Neuronal stem cell (in vitro differentiated cells): ENCODE measurements around the gene CDC42BPG.

Experiments used
- DNase-seq: peaks from one replicate; pipeline ENCODE4 v3.0.0-alpha.2; 2013; ENCODE audit warnings: low spot score
- H2AFZ ChIP-seq: one replicate; pipeline ENCODE4 v1.6.1; 2013; ENCODE audit warnings: mild to moderate bottlenecking, low read length, inconsistent platforms
- H2AK5ac ChIP-seq: 2 replicates; pipeline ENCODE4 v1.6.1; 2013; ENCODE audit warnings: low read depth, mild to moderate bottlenecking, inconsistent platforms, low read length, moderate library complexity, mixed read lengths
- H2BK120ac ChIP-seq: 2 replicates; pipeline ENCODE4 v1.6.1; 2013; ENCODE audit warnings: low read depth, mild to moderate bottlenecking, inconsistent platforms, low read length, moderate library complexity, mixed read lengths
- H2BK12ac ChIP-seq: one replicate; pipeline ENCODE4 v1.6.1; 2013; ENCODE audit warnings: low read length, inconsistent platforms
- H2BK15ac ChIP-seq: 2 replicates; pipeline ENCODE4 v1.6.1; 2013; ENCODE audit warnings: mild to moderate bottlenecking, low read length, inconsistent platforms, mixed read lengths
- H2BK5ac ChIP-seq: one replicate; pipeline ENCODE4 v1.6.1; 2013; ENCODE audit warnings: inconsistent platforms, mild to moderate bottlenecking, low read length, moderate library complexity
- H3K14ac ChIP-seq: one replicate; pipeline ENCODE4 v1.6.1; 2013; ENCODE audit warnings: low read length, inconsistent platforms
- H3K18ac ChIP-seq: 2 replicates; pipeline ENCODE4 v1.6.1; 2013; ENCODE audit warnings: low read length, inconsistent platforms
- H3K23ac ChIP-seq: 2 replicates; pipeline ENCODE4 v1.6.1; 2013; ENCODE audit warnings: low read depth, mild to moderate bottlenecking, mixed read lengths, low read length, inconsistent platforms; ENCODE audit not compliant: poor library complexity
- H3K27ac ChIP-seq: replicated peaks from 3 replicates; pipeline ENCODE4 v1.5.1; 2013; ENCODE audit warnings: low read length, inconsistent platforms
- H3K27me3 ChIP-seq, 3 experiments: 2 replicates each; pipeline ENCODE4 v1.6.1; 2013; ENCODE audit warnings: low read length in 3 of 3, mild to moderate bottlenecking in 2 of 3, inconsistent platforms in 1 of 3, low read depth in 1 of 3, mixed read lengths in 1 of 3, moderate library complexity in 1 of 3; ENCODE audit not compliant: control insufficient read depth in 3 of 3, insufficient read depth in 3 of 3
- H3K36me3 ChIP-seq, 2 donors: replicated peaks in 1 of 2; 2 replicates each; pipeline ENCODE4 v1.6.1; 2013; ENCODE audit warnings: low read length in 2 of 2; ENCODE audit not compliant: control insufficient read depth in 2 of 2, insufficient read depth in 2 of 2
- H3K4ac ChIP-seq: 2 replicates; pipeline ENCODE4 v1.6.1; 2013; ENCODE audit warnings: inconsistent platforms, mild to moderate bottlenecking, low read length, moderate library complexity
- H3K4me1 ChIP-seq, 2 donors: 1 replicate in 1 of 2; 2 replicates in 1 of 2; pipeline ENCODE4 v1.6.1; 2013; ENCODE audit warnings: low read length in 2 of 2, low read depth in 1 of 2; ENCODE audit not compliant: control insufficient read depth in 2 of 2, insufficient read depth in 1 of 2
- H3K4me2 ChIP-seq: one replicate; pipeline ENCODE4 v1.6.1; 2013; ENCODE audit warnings: mild to moderate bottlenecking, low read length, inconsistent platforms; ENCODE audit not compliant: insufficient read depth, poor library complexity, severe bottlenecking
- H3K4me3 ChIP-seq, 2 donors: 2 replicates each; pipeline ENCODE4 v1.5.1; 2013; ENCODE audit warnings: low read length in 2 of 2, mild to moderate bottlenecking in 2 of 2, inconsistent platforms in 1 of 2, moderate library complexity in 1 of 2
- H3K79me1 ChIP-seq: one replicate; pipeline ENCODE4 v1.6.1; 2013; ENCODE audit warnings: low read depth, mild to moderate bottlenecking, inconsistent platforms, low read length, moderate library complexity
- H3K9ac ChIP-seq: one replicate; pipeline ENCODE4 v1.6.1; 2013; ENCODE audit warnings: mild to moderate bottlenecking, low read depth, low read length, inconsistent platforms; ENCODE audit not compliant: poor library complexity
- H3K9me3 ChIP-seq, 2 donors: replicated peaks in 1 of 2; 2 replicates each; pipeline versions ENCODE3 to v1.6.1; 2013; ENCODE audit warnings: low read length in 2 of 2, mild to moderate bottlenecking in 2 of 2, inconsistent platforms in 1 of 2, low read depth in 1 of 2, mixed read lengths in 1 of 2, moderate library complexity in 1 of 2; ENCODE audit not compliant: control insufficient read depth in 2 of 2, insufficient read depth in 1 of 2
- H4K8ac ChIP-seq: one replicate; pipeline ENCODE4 v1.6.1; 2013; ENCODE audit warnings: low read depth, mild to moderate bottlenecking, inconsistent platforms, low read length, moderate library complexity
- H4K91ac ChIP-seq: one replicate; pipeline ENCODE4 v1.6.1; 2013; ENCODE audit warnings: low read length, low read depth, mild to moderate bottlenecking, inconsistent platforms; ENCODE audit not compliant: poor library complexity
- WGBS, 2 donors: extraction: QIAGEN DNeasy Blood & Tissue Kit; methylation state at CpG; one replicate each; pipeline ENCODE4 v1.1.7; 2013; ENCODE audit warnings: missing lambda C conversion rate in 2 of 2, mixed read lengths in 1 of 2; ENCODE audit not compliant: insufficient read length in 2 of 2, insufficient replicate concordance in 1 of 2; ENCODE audit errors: extremely low coverage in 2 of 2; 5-methylcytosine and 5-hydroxymethylcytosine counted together

Gene CDC42BPG

DNA sequence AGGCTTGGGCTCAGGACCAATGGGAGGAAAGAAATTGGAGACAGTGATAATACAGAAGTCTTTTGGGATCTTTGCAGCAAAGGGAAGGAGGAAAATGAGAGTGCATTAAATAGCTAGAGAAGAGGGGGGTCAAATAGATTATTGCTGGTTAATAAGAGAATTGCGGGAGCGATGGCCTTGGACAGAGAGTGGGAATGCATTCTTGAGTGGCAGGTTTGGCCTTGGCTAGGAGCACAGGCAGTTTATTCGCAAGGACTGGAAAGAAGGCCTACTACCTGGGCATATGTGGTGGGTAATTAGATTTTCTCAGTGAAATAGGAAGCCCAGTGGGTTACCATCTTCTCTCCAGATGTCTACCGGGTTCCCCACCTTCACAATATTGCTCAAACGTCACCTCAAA is 30.6 kb downstream of the CDC42BPG start:
- peaks cover 0 to 6% of the 10 kb centered on the region in 2 donors for H3K36me3 ChIP-seq

DNA sequence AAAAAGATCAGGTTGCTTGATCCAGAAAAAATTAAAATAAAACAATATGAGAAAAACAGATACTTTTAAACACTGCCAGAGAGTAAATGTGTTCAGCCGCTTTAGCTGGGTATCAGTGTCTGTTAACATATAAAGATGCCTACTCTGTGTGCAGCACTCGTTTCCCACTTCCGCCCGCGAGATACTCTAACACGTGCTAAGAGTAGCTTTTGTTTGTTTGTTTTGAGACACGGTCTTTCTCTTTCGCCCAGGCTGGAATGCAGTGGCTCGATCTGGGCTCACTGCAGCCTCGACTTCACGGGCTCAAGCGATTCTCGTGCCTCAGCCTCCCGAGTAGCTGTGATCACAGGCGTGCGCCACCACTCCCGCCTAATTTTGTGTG is 33.6 kb downstream of the CDC42BPG start:
- Histone ChIP-seq H2AK5ac (no peak overlapping the region), H2AFZ (peak overlapping the region; percentile 96), H3K9me3 (no peaks in the 10 kb centered on the region), H3K23ac (no peak overlapping the region), H3K27ac (no peak overlapping the region), H3K36me3 (peaks cover 19 to 32% of the 10 kb centered on the region in 2 donors), H3K18ac (no peak overlapping the region), H3K79me1 (peaks cover 4% of the 10 kb centered on the region), H2BK15ac (no peak overlapping the region), H3K9ac (no peak overlapping the region), H3K4me2 (peak overlapping the region; percentile 45), H3K4ac (no peak overlapping the region), H3K4me1 (peaks cover 5 to 7% of the 10 kb centered on the region in 2 donors), H2BK12ac (no peak overlapping the region), H3K27me3 (peaks cover 0 to 7% (median 0%) of the 10 kb centered on the region in 3 experiments), H4K91ac (no peak overlapping the region), H2BK5ac (no peak overlapping the region), H3K14ac (no peak overlapping the region), H3K4me3 (peak overlapping the region in 1 of 2 donors; percentile 93), H2BK120ac (no peak overlapping the region), H4K8ac (no peak overlapping the region)
- no peak for DNase-seq
- WGBS, 2 donors, result no CpG with 5 or more reads among the region's 17 CpGs

More for the DNA sequence above, 30.6 kb downstream of the CDC42BPG start:
- Histone ChIP-seq H3K9ac (no peak overlapping the region), H3K79me1 (peaks cover 4% of the 10 kb centered on the region), H3K9me3 (no peaks in the 10 kb centered on the region), H3K4me2 (no peak overlapping the region), H2AK5ac (no peak overlapping the region), H3K4me1 (peaks cover 5 to 7% of the 10 kb centered on the region in 2 donors), H2BK15ac (no peak overlapping the region), H3K23ac (no peak overlapping the region), H4K8ac (no peak overlapping the region), H3K14ac (no peak overlapping the region), H4K91ac (no peak overlapping the region), H3K27ac (no peak overlapping the region), H2BK120ac (no peak overlapping the region), H2AFZ (no peak overlapping the region), H3K27me3 (peaks cover 0 to 7% (median 0%) of the 10 kb centered on the region in 3 experiments), H3K18ac (no peak overlapping the region), H3K4me3 (no peak overlapping the region), H3K4ac (no peak overlapping the region), H2BK12ac (no peak overlapping the region), H2BK5ac (no peak overlapping the region)
- no peak for DNase-seq
- no CpG with 5 or more reads among the region's 5 CpGs for WGBS, 2 donors

DNA sequence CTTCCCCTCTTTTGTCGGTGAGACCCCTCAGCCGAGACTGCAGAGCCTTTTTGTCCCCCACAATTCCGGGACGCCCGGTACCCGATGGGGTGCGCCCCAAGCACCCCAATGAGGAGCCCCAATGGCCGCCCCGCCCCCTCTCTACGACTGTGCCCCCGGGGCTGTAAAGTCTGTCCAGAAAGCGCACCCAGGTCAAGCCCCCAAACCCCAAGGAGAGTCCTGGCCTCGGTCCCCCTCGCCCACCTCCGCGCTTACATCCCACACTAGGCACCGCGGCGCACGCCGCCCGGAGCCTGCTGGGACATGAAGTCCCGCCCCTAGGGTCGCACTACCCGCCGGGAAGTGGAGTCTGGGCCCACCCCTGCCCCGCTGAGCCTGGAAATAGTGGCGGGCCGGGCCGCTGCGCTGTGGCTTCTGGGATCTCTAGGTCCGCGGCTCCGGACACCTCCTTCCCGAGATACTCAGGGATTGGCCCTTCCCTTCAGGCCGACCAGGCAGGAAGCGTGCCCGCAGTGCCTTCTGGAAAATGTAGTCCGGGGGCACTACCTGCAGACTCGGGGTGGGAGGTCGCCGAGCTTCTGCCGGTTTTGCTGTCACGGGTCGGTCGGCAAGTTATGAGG is 34.1 kb downstream of the CDC42BPG start, which contains the start of gene MEN1:
Gene MEN1, minus strand, starts transcription at position 281 of the 620 bp plus-strand sequence. CDS start 442 bp downstream, outside the sequence.
- Histone ChIP-seq H3K4me2 (peak within 1 kb of the TSS; percentile 93), H3K23ac (peak within 1 kb of the TSS; percentile 85), H4K91ac (no peak within 1 kb of the TSS), H4K8ac (no peak within 1 kb of the TSS), H3K18ac (peak within 1 kb of the TSS; percentile 91), H2AFZ (peak within 1 kb of the TSS; percentile 96), H2BK120ac (no peak within 1 kb of the TSS), H2BK15ac (no peak within 1 kb of the TSS), H3K4ac (no peak within 1 kb of the TSS), H2BK5ac (no peak within 1 kb of the TSS), H3K4me3 (peak within 1 kb of the TSS; percentile 89 to 93), H2BK12ac (no peak within 1 kb of the TSS), H3K27me3 (peaks cover 0 to 7% (median 0%) of the 10 kb centered on the region in 3 experiments), H3K4me1 (peaks cover 5 to 7% of the 10 kb centered on the region in 2 donors), H3K79me1 (peaks cover 4% of the 10 kb centered on the region), H2AK5ac (peak within 1 kb of the TSS; percentile 53), H3K9ac (peak within 1 kb of the TSS; percentile 88), H3K14ac (peak within 1 kb of the TSS; percentile 82), H3K27ac (no peak within 1 kb of the TSS), H3K9me3 (no peaks in the 10 kb centered on the region), H3K36me3 (peaks cover 22 to 37% of the 10 kb centered on the region in 2 donors)
- WGBS, 2 donors, result no CpG with 5 or more reads among the region's 46 CpGs
- peak; percentile 93 for DNase-seq

DNA sequence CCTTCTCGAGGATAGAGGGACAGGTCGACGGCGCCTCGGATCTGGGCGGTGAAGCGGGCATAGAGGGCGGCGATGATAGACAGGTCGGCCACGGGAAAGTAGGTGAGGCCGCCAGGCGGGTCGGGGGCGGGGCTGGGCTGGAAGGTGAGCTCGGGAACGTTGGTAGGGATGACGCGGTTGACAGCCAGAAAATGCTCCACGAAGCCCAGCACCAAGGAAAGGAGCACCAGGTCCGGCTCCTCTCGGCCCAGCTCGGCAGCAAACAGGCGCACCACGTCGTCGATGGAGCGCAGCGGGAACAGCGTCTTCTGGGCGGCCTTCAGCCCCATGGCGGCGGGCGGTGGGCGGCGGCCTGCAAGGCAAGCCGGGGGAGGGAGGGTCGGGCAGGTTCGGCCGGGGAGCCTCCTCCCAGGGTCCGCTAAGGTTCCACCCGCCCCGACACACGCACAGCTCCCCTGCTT is 34.6 kb downstream of the CDC42BPG start:
- DNase-seq, result no peak
- peak overlapping the region; percentile 93 for H3K4me2 ChIP-seq
- H2BK120ac ChIP-seq, result no peak overlapping the region
- H2BK15ac ChIP-seq, result no peak overlapping the region
- WGBS, 2 donors, result no CpG with 5 or more reads among the region's 44 CpGs
- H2AK5ac ChIP-seq, result peak overlapping the region; percentile 53
- H3K23ac ChIP-seq, result peak overlapping the region; percentile 85
- H3K27ac ChIP-seq, result no peak overlapping the region
- peaks cover 0 to 5% (median 0%) of the 10 kb centered on the region in 3 experiments for H3K27me3 ChIP-seq
- no peaks in the 10 kb centered on the region for H3K9me3 ChIP-seq
- H3K4me1 ChIP-seq, result peaks cover 5 to 7% of the 10 kb centered on the region in 2 donors
- peaks cover 27 to 43% of the 10 kb centered on the region in 2 donors for H3K36me3 ChIP-seq
- peak overlapping the region; percentile 91 for H3K18ac ChIP-seq
- no peak overlapping the region for H2BK12ac ChIP-seq
- H4K8ac ChIP-seq, result no peak overlapping the region
- H3K79me1 ChIP-seq, result peaks cover 5% of the 10 kb centered on the region
- H3K9ac ChIP-seq, result peak overlapping the region; percentile 88
- H2AFZ ChIP-seq, result peak overlapping the region; percentile 96
- H4K91ac ChIP-seq, result no peak overlapping the region
- no peak overlapping the region for H2BK5ac ChIP-seq
- H3K4me3 ChIP-seq, result peak overlapping the region; percentile 89 to 93
- H3K4ac ChIP-seq, result no peak overlapping the region
- H3K14ac ChIP-seq, result peak overlapping the region; percentile 82
